Heart left ventricle (tissue), 13 donors: ENCODE results near the gene STPG1.

Source experiments
- CTCF ChIP-seq, 12 donors: fragments of 200-600 bp; sonication (generic) in 4 of 12; IDR thresholded peaks; one replicate each; pipeline versions ENCODE4 v1.5.0 to v1.8.0; 2018 to 2022; ENCODE audit warnings: antibody characterized with exemption in 12 of 12, mild to moderate bottlenecking in 5 of 12
- POLR2A ChIP-seq, 2 donors: fragments of 450-650 bp; IDR thresholded peaks; one replicate each; pipeline ENCODE4 v1.6.1; 2017; ENCODE audit warnings: antibody characterized with exemption in 2 of 2, mild to moderate bottlenecking in 2 of 2, moderate library complexity in 2 of 2
- donor health status: ischemic (EF 13 %, LVEDD 7.1; RV severe dilation, severe dysfunction).
- donor health status: DM: no; HTN: yes; CAD: no.
- donor health status: DM: no; HTN: no; CAD: no.
- donor health status: ischemic (EF 25% LVEDD 6.9; RV normal size, moderate dysfunction).
- donor health status: ischemic (EF 25% LVEDD 5.7; RV mildly dilated, moderate dysfunction).
- donor health status: ischemic (EF 35%, LVEDD 5.7; RV mildly dilated, moderate dysfunction).
- donor health status: nonischemic (EF 11% LVEDD 7.7; RV severe dilation, severe dysfunction).
- donor health status: DM: yes; HTN: yes; CAD: no.
- donor health status: PGD.
- donor health status: ischemic (EF 29% LVEDD 5.4; RV normal size, mild dysfunction).
- donor health status: nonischemic (EF 23%, LVEDD 6.1; RV moderate dilation, normal function).

- TF ChIP-seq POLR2A (IDR thresholded peaks at IDR 0.05) (no peak), CTCF (IDR thresholded peaks at IDR 0.05) (no peak)
Observed at GRCh38 chr1:24319962-24320361, 93.6 kb downstream of the STPG1 start.
